GM23338 (cell line): ENCODE data around the gene SNRNP25.

Experiments
- CREB1 ChIP-seq: fragments of 250-450 bp; sonication (Bioruptor Pico); IDR thresholded peaks from 2 replicates; pipeline ENCODE4 v1.5.0; 2020; ENCODE audit warnings: low read depth, mild to moderate bottlenecking, moderate library complexity
- CTCF ChIP-seq, 2 experiments: fragments of 200-600 bp in 1 of 2; sonication (generic) in 1 of 2; conservative IDR thresholded peaks; 2 replicates each; pipeline versions ENCODE4 v1.5.1 to v1.6.1; 2016 to 2017; ENCODE audit warnings: antibody characterized with exemption in 2 of 2, low read depth in 2 of 2, mild to moderate bottlenecking in 2 of 2, moderate library complexity in 1 of 2
- EZH2 ChIP-seq: fragments of 200-600 bp; sonication (generic); IDR thresholded peaks from one replicate; pipeline ENCODE4 v1.8.0; 2017; ENCODE audit warnings: antibody characterized with exemption, mild to moderate bottlenecking, low read depth; ENCODE audit not compliant: unreplicated experiment
- EZH2phosphoT487 ChIP-seq: fragments of 200-600 bp; sonication (generic); IDR thresholded peaks from one replicate; pipeline ENCODE4 v1.8.1; 2018; ENCODE audit warnings: antibody characterized with exemption; ENCODE audit not compliant: unreplicated experiment
- JUNB ChIP-seq: IDR thresholded peaks from one replicate; pipeline ENCODE4 v1.6.1; 2016; ENCODE audit warnings: antibody characterized with exemption; ENCODE audit not compliant: unreplicated experiment
- NANOG ChIP-seq: IDR thresholded peaks from 2 replicates; pipeline ENCODE4 v1.6.1; 2016; ENCODE audit warnings: antibody characterized with exemption, borderline replicate concordance
- POLR2AphosphoS5 ChIP-seq: IDR thresholded peaks from 2 replicates; pipeline ENCODE4 v1.6.1; 2016; ENCODE audit warnings: antibody characterized with exemption, low read depth
- REST ChIP-seq: IDR thresholded peaks from one replicate; pipeline ENCODE4 v1.6.1; 2018; ENCODE audit warnings: antibody characterized with exemption; ENCODE audit not compliant: unreplicated experiment
- STAT1 ChIP-seq: IDR thresholded peaks from one replicate; pipeline ENCODE4 v1.6.1; 2016; ENCODE audit warnings: antibody characterized with exemption; ENCODE audit not compliant: unreplicated experiment
- ZNF114 ChIP-seq: fragments of 250-450 bp; sonication (Bioruptor Pico); IDR thresholded peaks from 2 replicates; pipeline ENCODE4 v1.5.0; 2020; ENCODE audit warnings: mild to moderate bottlenecking, moderate library complexity

DNA sequence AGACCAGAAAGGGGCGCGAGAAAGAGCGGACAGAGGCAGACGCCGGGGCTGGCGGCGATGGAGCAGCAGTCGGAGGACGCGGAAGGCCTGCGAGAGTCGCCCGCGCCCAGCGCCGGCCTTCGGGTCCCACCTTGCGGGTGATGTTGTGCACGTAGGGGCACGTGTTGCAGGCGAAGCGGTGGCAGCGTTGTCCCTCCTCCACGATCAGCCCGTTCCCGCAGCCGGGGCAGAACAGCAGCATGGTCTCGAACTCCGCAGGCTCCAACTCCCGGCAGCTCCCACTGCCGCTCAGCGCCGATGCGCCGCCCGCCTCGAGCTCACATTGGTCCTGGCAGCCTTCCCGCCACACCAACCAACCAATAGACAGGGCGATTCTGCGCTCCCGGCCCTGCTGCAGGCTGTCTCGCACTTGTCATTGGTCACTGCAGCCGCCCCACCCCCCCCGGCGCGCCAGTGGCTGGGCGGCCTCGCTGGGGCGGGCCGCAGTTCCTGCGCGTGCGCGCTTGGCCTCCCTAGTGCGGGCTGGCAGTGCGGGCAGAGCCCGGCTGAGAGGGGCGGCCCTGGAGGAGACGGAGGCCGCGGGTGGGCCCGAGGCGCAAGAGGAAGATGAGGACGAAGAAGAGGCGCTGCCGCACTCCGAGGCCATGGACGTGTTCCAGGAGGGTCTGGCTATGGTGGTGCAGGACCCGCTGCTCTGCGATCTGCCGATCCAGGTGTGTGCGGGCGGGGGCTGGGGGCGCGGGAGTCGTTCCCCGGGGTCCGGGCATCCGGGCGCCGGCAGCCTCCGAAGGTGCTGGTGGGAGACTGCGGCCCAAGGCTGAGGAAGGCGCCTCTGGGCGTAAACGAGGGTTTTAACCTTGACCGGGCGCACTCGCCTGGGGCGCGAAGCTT, at the start of gene SNRNP25, which contains the start of gene POLR3K:
- TF ChIP-seq POLR2AphosphoS5 (peak; percentile 93), REST (no peak), EZH2phosphoT487 (no peak), CTCF (conservative IDR thresholded peaks at IDR 0.05; ENCODE audit: low read depth in 2 of 2) (no peak), EZH2 (no peak), ZNF114 (no peak), CREB1 (peak; percentile 63), NANOG (no peak), STAT1 (no peak), JUNB (no peak)
